ENCODE measurements around the gene PRDM10.
"Not testable (repeated sequence)": the region's sequence is repeated elsewhere in the genome, so short reads cannot be mapped to it uniquely, and the experiment has no call there.

DNA sequence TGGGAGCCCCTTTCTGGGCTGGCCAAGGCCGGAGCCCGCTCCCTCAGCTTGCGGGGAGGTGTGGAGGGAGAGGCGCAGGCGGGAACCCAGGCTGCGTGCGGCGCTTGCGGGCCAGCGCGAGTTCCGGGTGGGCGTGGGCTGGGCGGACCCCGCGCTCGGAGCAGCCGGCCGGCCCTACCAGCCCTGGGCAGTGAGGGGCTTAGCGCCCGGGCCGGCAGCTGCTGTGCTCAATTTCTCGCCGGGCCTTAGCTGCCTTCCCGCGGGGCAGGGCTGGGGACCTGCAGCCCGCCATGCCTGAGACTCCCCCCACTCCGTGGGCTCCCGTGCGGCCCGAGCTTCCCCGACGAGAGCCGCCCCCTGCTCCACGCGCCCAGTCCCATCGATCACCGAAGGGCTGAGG is 19.0 kb upstream of the PRDM10 start:
- TF ChIP-seq, protein P1, sequence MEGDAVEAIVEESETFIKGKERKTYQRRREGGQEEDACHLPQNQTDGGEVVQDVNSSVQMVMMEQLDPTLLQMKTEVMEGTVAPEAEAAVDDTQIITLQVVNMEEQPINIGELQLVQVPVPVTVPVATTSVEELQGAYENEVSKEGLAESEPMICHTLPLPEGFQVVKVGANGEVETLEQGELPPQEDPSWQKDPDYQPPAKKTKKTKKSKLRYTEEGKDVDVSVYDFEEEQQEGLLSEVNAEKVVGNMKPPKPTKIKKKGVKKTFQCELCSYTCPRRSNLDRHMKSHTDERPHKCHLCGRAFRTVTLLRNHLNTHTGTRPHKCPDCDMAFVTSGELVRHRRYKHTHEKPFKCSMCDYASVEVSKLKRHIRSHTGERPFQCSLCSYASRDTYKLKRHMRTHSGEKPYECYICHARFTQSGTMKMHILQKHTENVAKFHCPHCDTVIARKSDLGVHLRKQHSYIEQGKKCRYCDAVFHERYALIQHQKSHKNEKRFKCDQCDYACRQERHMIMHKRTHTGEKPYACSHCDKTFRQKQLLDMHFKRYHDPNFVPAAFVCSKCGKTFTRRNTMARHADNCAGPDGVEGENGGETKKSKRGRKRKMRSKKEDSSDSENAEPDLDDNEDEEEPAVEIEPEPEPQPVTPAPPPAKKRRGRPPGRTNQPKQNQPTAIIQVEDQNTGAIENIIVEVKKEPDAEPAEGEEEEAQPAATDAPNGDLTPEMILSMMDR (conservative IDR thresholded peaks at IDR 0.05) = not testable (repeated sequence)
- TF ChIP-seq ZFX (IDR thresholded peaks at IDR 0.05) = not testable (repeated sequence)
